ENCODE results near the gene OSBPL1A.

Gene OSBPL1A

DNA sequence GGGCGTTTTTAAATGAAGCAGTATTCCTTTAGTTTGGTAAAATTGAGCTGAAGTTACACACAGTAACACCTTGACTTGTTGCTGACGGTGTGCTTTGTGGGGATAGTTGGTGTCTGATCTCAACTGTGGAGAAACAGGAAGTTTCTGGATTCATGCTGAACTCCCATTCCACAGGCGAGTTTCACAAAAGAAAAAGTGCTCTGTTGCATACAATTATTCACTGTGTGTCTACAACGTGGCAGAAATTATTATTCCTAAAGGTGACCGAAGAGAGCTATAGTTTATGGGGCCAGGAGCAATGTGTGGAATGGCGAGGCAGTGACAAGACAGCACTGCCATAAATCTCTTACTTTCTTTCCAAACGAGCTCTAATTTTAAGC lies 259.2 kb downstream of the OSBPL1A start:
- peak overlapping the region; percentile 60 for H3K4me3 ChIP-seq (replicated peaks; ENCODE audit: low read depth, low read length)
- H3K27me3 ChIP-seq (replicated peaks; ENCODE audit: control insufficient read depth, insufficient read depth, low read length): no peaks in the 10 kb centered on the region
- no peak for DNase-seq (ENCODE audit: extremely low read depth, insufficient read length)
- H3K36me3 ChIP-seq (ENCODE audit: control insufficient read depth, insufficient read depth, low read length): no peaks in the 10 kb centered on the region; the same call in 1 of the 2 replicates
- TF ChIP-seq, protein P1, sequence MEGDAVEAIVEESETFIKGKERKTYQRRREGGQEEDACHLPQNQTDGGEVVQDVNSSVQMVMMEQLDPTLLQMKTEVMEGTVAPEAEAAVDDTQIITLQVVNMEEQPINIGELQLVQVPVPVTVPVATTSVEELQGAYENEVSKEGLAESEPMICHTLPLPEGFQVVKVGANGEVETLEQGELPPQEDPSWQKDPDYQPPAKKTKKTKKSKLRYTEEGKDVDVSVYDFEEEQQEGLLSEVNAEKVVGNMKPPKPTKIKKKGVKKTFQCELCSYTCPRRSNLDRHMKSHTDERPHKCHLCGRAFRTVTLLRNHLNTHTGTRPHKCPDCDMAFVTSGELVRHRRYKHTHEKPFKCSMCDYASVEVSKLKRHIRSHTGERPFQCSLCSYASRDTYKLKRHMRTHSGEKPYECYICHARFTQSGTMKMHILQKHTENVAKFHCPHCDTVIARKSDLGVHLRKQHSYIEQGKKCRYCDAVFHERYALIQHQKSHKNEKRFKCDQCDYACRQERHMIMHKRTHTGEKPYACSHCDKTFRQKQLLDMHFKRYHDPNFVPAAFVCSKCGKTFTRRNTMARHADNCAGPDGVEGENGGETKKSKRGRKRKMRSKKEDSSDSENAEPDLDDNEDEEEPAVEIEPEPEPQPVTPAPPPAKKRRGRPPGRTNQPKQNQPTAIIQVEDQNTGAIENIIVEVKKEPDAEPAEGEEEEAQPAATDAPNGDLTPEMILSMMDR (IDR thresholded peaks at IDR 0.05; ENCODE audit: insufficient read depth, low read length, poor library complexity, severe bottlenecking): no peak

- H3K27me3 ChIP-seq (replicated peaks; ENCODE audit: control insufficient read depth, insufficient read depth, low read length): no peaks in the 10 kb centered on the region
- TF ChIP-seq, protein P1 (IDR thresholded peaks at IDR 0.05; ENCODE audit: insufficient read depth, low read length, poor library complexity, severe bottlenecking): no peak
- no peaks in the 10 kb centered on the region; the same call in 1 of the 2 replicates for H3K36me3 ChIP-seq (ENCODE audit: control insufficient read depth, insufficient read depth, low read length)
- no peak for DNase-seq (ENCODE audit: extremely low read depth, insufficient read length)
- H3K4me3 ChIP-seq (replicated peaks; ENCODE audit: low read depth, low read length): no peak overlapping the region
Observed at GRCh38 chr18:24136967-24137373, 260.7 kb downstream of the OSBPL1A start.

DNA sequence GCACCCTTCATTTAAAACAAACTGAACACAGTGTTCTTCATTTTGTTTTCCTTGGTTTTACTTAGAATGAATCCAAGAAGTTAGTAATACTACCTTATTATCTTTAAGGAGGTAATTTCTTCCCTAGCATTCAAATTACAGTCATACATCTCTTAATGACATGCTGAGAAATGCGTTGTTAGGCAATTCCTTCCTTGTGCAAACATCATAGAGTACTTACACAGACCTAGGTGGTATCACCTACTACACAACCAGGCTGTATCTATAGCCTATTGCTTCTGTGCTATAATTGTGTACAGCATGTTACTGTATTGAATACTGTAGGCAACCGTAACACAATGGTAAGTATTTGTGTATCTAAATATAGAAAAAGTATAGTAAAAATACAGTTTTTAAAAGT lies 267.1 kb downstream of the OSBPL1A start:
- no peak for DNase-seq (ENCODE audit: extremely low read depth, insufficient read length)
- TF ChIP-seq, protein P1 (IDR thresholded peaks at IDR 0.05; ENCODE audit: insufficient read depth, low read length, poor library complexity, severe bottlenecking): no peak
- no peaks in the 10 kb centered on the region; the same call in none of the 2 replicates for H3K36me3 ChIP-seq (ENCODE audit: control insufficient read depth, insufficient read depth, low read length)
- no peaks in the 10 kb centered on the region for H3K27me3 ChIP-seq (replicated peaks; ENCODE audit: control insufficient read depth, insufficient read depth, low read length)
- H3K4me3 ChIP-seq (replicated peaks; ENCODE audit: low read depth, low read length): no peak overlapping the region

GRCh38 chr18:24128700-24129099 lies 268.9 kb downstream of the OSBPL1A start:
- no peak overlapping the region for H3K4me3 ChIP-seq (replicated peaks; ENCODE audit: low read depth, low read length)
- no peak for DNase-seq (ENCODE audit: extremely low read depth, insufficient read length)
- TF ChIP-seq, protein P1 (IDR thresholded peaks at IDR 0.05; ENCODE audit: insufficient read depth, low read length, poor library complexity, severe bottlenecking): no peak
- H3K36me3 ChIP-seq (ENCODE audit: control insufficient read depth, insufficient read depth, low read length): no peaks in the 10 kb centered on the region; the same call in none of the 2 replicates
- no peaks in the 10 kb centered on the region for H3K27me3 ChIP-seq (replicated peaks; ENCODE audit: control insufficient read depth, insufficient read depth, low read length)

DNA sequence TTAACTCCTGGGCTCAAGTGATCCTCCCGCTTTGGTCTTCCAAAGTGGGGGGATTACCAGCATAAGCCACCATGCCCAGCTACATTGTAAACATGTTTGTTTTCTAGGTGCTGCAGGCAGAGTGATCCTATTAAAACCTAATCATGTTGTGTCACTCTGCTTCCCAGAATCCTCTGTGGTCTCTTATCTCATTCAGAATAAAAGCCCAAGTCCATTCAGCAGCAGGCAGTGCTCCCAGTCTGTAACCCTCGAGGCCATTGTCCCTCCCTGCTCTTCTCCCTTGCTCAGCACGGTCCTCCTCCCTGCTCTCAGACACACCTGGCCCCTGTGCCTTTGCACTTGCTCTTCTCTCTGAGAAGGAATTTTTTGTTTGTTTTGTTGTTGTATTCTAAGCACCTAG lies 269.9 kb downstream of the OSBPL1A start:
- Histone ChIP-seq H3K36me3 (ENCODE audit: control insufficient read depth, insufficient read depth, low read length) (no peaks in the 10 kb centered on the region; the same call in none of the 2 replicates), H3K27me3 (replicated peaks; ENCODE audit: control insufficient read depth, insufficient read depth, low read length) (no peaks in the 10 kb centered on the region), H3K4me3 (replicated peaks; ENCODE audit: low read depth, low read length) (no peak overlapping the region)
- TF ChIP-seq, protein P1 (IDR thresholded peaks at IDR 0.05; ENCODE audit: insufficient read depth, low read length, poor library complexity, severe bottlenecking): no peak
- no peak for DNase-seq (ENCODE audit: extremely low read depth, insufficient read length)
